T-cell (primary cell): ENCODE data around the gene AAK1. TPM values are rescaled to one million over a fixed set of nuclear protein-coding genes. Genes with fewer than 3 reads are reported as not detected.
"Not testable (repeated sequence)": the region's sequence is repeated elsewhere in the genome, so short reads cannot be mapped to it uniquely, and the experiment has no call there.

ENCODE experiments used
- ATAC-seq, 4 experiments: fragments of 200-7000 bp in 3 of 4; fragments of 150-1000 bp in 1 of 4; cut with Tn5 transposase; replicated peaks in 1 of 4; 1 replicate in 3 of 4; 2 replicates in 1 of 4; pipeline ENCODE4 v1.10.0; 2021; ENCODE audit warnings: moderate library complexity in 3 of 4, mild to moderate bottlenecking in 2 of 4, moderate number of reproducible peaks in 1 of 4
- CTCF ChIA-PET, 2 donors: fragments of 300-600 bp; sonication (Branson Sonifier 250); formaldehyde crosslinking; loops; one replicate each; lab custom pipeline; 2022; ENCODE audit warnings: antibody characterized with exemption in 2 of 2; lab: Charles Lee
- POLR2A ChIA-PET, 2 donors: fragments of 300-600 bp; sonication (Branson Sonifier 250); formaldehyde crosslinking; loops; one replicate each; lab custom pipeline; 2022; ENCODE audit warnings: antibody characterized with exemption in 2 of 2; lab: Charles Lee
- DNase-seq, 35 experiments: peaks; one replicate each; pipeline versions ENCODE4 v3.0.0 to v3.0.0-alpha.2; 2013 to 2023
- H3K27ac ChIP-seq: one replicate; pipeline ENCODE4 v1.5.1; 2013; ENCODE audit warnings: low read length
- H3K27me3 ChIP-seq, 2 experiments: replicated peaks in 1 of 2; 1 replicate in 1 of 2; 2 replicates in 1 of 2; pipeline versions ENCODE4 v1.6.1 to v1.7.0; 2013; ENCODE audit warnings: low read length in 1 of 2, mixed read lengths in 1 of 2; ENCODE audit not compliant: control insufficient read depth in 2 of 2, insufficient read depth in 2 of 2; ENCODE audit errors: extremely low read depth in 1 of 2
- H3K36me3 ChIP-seq, 2 donors: 1 replicate in 1 of 2; 2 replicates in 1 of 2; pipeline versions ENCODE4 v1.6.1 to v1.7.0; 2013; ENCODE audit warnings: low read length in 1 of 2; ENCODE audit not compliant: control insufficient read depth in 2 of 2, insufficient read depth in 1 of 2; ENCODE audit errors: extremely low read depth in 1 of 2
- H3K4me1 ChIP-seq, 2 experiments: 1 replicate in 1 of 2; 2 replicates in 1 of 2; pipeline versions ENCODE4 v1.6.1 to v1.7.0; 2013; ENCODE audit warnings: low read length in 2 of 2, mixed read lengths in 1 of 2; ENCODE audit not compliant: insufficient read depth in 2 of 2, control insufficient read depth in 1 of 2; ENCODE audit errors: extremely low read depth in 1 of 2
- H3K4me3 ChIP-seq, 2 donors: 1 replicate in 1 of 2; 2 replicates in 1 of 2; pipeline versions ENCODE4 v1.5.1 to v1.7.0; 2013; ENCODE audit warnings: mild to moderate bottlenecking in 2 of 2, low read length in 1 of 2, moderate library complexity in 1 of 2; ENCODE audit not compliant: control insufficient read depth in 1 of 2; ENCODE audit errors: extremely low read depth in 1 of 2
- H3K9me3 ChIP-seq: 2 replicates; pipeline ENCODE4 v1.7.0; 2013
- H3K27ac Mint-ChIP-seq, 2 donors: one replicate each; pipeline ENCODE4 v1.8.0; 2020 to 2021; ENCODE audit warnings: mild to moderate bottlenecking in 2 of 2, mixed read lengths in 2 of 2
- H3K27me3 Mint-ChIP-seq, 2 donors: one replicate each; pipeline ENCODE4 v1.8.0; 2021 to 2022; ENCODE audit warnings: mixed read lengths in 2 of 2
- H3K36me3 Mint-ChIP-seq: one replicate; pipeline ENCODE4 v1.8.0; 2021; ENCODE audit warnings: mixed read lengths
- H3K4me1 Mint-ChIP-seq, 3 donors: one replicate each; pipeline ENCODE4 v1.8.0; 2020 to 2022; ENCODE audit warnings: mixed read lengths in 3 of 3, mild to moderate bottlenecking in 1 of 3
- H3K4me3 Mint-ChIP-seq, 3 donors: one replicate each; pipeline ENCODE4 v1.8.0; 2020 to 2022; ENCODE audit warnings: mild to moderate bottlenecking in 3 of 3, mixed read lengths in 3 of 3, moderate library complexity in 3 of 3
- H3K9me3 Mint-ChIP-seq, 3 donors: one replicate each; pipeline ENCODE4 v1.8.0; 2020 to 2022; ENCODE audit warnings: mixed read lengths in 3 of 3
- WGBS: methylation state at CpG from one replicate; pipeline ENCODE4 v1.1.5; 2013; ENCODE audit warnings: missing lambda C conversion rate; ENCODE audit not compliant: insufficient coverage; 5-methylcytosine and 5-hydroxymethylcytosine counted together
- total RNA-seq, 35 experiments: library from RNA in 6 of 35; stranded (reverse) in 6 of 35; fragments of 120-200 nt in 1 of 35; gene quantifications; one replicate each; pipeline versions ENCODE4 v1.2.1 to v1.2.4 and lab custom pipeline; 2013 to 2026

AAK1 gene
- total RNA-seq, 5 donors from 2014 or later (not counting 1 experiment from before 2014, with no cell fraction given), result 170 to 283 (median 177) TPM

- POLR2A ChIA-PET, result interaction anchor here in 1 of 2 donors (1.1 kb wide), 1 partner anchor 67 kb away, joined by 3 read pairs; no protein-coding TSS in a partner anchor
- not testable (repeated sequence) for ATAC-seq, H3K9me3 Mint-ChIP-seq
Measured at GRCh38 chr2:69443673-69444072, 199.9 kb downstream of the AAK1 start.

GRCh38 chr2:69439499-69439898, 204.0 kb downstream of the AAK1 start:
- not testable (repeated sequence) for H3K4me3 ChIP-seq, H3K9me3 ChIP-seq, H3K9me3 Mint-ChIP-seq, ATAC-seq, H3K27ac ChIP-seq, H3K27me3 ChIP-seq, H3K36me3 ChIP-seq, H3K27me3 Mint-ChIP-seq
- ChIA-PET CTCF (interaction anchor here in 1 of 2 donors (0.8 to 1.2 kb wide), 2 partner anchors 20 to 44 kb away, joined by 3 read pairs; no protein-coding TSS in a partner anchor), POLR2A (interaction anchor here in 1 of 2 donors (0.6 kb wide), 1 partner anchor 535 kb away, joined by 3 read pairs; no protein-coding TSS in a partner anchor)
- peak overlapping the region in 2 of 3 donors; percentile 7 to 83 for H3K4me3 Mint-ChIP-seq
- peaks cover 11 to 25% of the 10 kb centered on the region in 2 experiments for H3K4me1 ChIP-seq
- peaks cover 12% of the 10 kb centered on the region for H3K36me3 Mint-ChIP-seq
- no CpG with 5 or more reads among the region's 2 CpGs for WGBS
- H3K27ac Mint-ChIP-seq, result peak overlapping the region; percentile 45 to 52
- H3K4me1 Mint-ChIP-seq, result peaks cover 35 to 38% (median 37%) of the 10 kb centered on the region in 3 donors
- peak in 7 of 35 experiments; percentile 1 to 40 (median 9) for DNase-seq

More at GRCh38 chr2:69443673-69444072, 199.9 kb downstream of the AAK1 start:
- H3K4me1 Mint-ChIP-seq, H3K36me3 ChIP-seq, H3K9me3 ChIP-seq, H3K4me1 ChIP-seq, H3K4me3 Mint-ChIP-seq, H3K27me3 Mint-ChIP-seq, H3K27me3 ChIP-seq, H3K27ac ChIP-seq, CTCF ChIA-PET, DNase-seq, H3K4me3 ChIP-seq, H3K27ac Mint-ChIP-seq: not testable (repeated sequence)
- WGBS, result 94% methylated on average over 2 of the region's 3 CpGs
- peaks cover 25% of the 10 kb centered on the region for H3K36me3 Mint-ChIP-seq

- peak overlapping the region; percentile 95 for H3K27ac ChIP-seq
- DNase-seq (no peak), ATAC-seq (no peak)
- ChIA-PET CTCF (interaction anchor here in 1 of 2 donors (0.6 kb wide), 1 partner anchor 226 kb away, joined by 3 read pairs; no protein-coding TSS in a partner anchor), POLR2A (no interaction called here)
- H3K36me3 ChIP-seq, result no peaks in the 10 kb centered on the region
- WGBS, result no CpG with 5 or more reads among the region's 6 CpGs
- Mint-ChIP-seq H3K4me3 (peak overlapping the region; percentile 50 to 96 (median 83)), H3K9me3 (peaks cover 0 to 5% (median 0%) of the 10 kb centered on the region in 3 donors), H3K27ac (peak overlapping the region; percentile 98 to 99), H3K27me3 (no peaks in the 10 kb centered on the region), H3K4me1 (peaks cover 39 to 44% (median 43%) of the 10 kb centered on the region in 3 donors), H3K36me3 (peaks cover 12% of the 10 kb centered on the region)
- no peak overlapping the region for H3K4me3 ChIP-seq
- H3K27me3 ChIP-seq, result no peaks in the 10 kb centered on the region
- no peaks in the 10 kb centered on the region for H3K9me3 ChIP-seq
- peaks cover 11 to 25% of the 10 kb centered on the region in 2 experiments for H3K4me1 ChIP-seq
Measured at GRCh38 chr2:69438580-69438979, 205.0 kb downstream of the AAK1 start.

GRCh38 chr2:69437751-69438154, 205.8 kb downstream of the AAK1 start:
- WGBS, result 77% methylated on average over 3 of the region's 7 CpGs
- Mint-ChIP-seq H3K36me3 (peaks cover 9% of the 10 kb centered on the region), H3K27me3 (no peaks in the 10 kb centered on the region), H3K27ac (peak overlapping the region; percentile 98 to 99), H3K4me1 (peaks cover 39 to 44% (median 44%) of the 10 kb centered on the region in 3 donors), H3K4me3 (peak overlapping the region; percentile 83 to 97 (median 96)), H3K9me3 (peaks cover 0 to 5% (median 0%) of the 10 kb centered on the region in 3 donors)
- ATAC-seq (peak in 1 of 4 experiments; percentile 2), DNase-seq (no peak)
- POLR2A ChIA-PET, result interaction anchor here (0.5 to 1.8 kb wide), 10 partner anchors 10 to 866 kb away, joined by 3 to 11 read pairs (median 4); no protein-coding TSS in a partner anchor
- no peaks in the 10 kb centered on the region for H3K27me3 ChIP-seq
- H3K4me1 ChIP-seq, result peaks cover 11 to 27% of the 10 kb centered on the region in 2 experiments
- CTCF ChIA-PET, result interaction anchor here (0.5 to 1.9 kb wide), 16 partner anchors 21 to 753 kb away, joined by 3 to 12 read pairs (median 3); partner anchors contain the start of genes C2orf42 (in 1 of the 2) and MXD1 (in 1 of the 2)
- no peaks in the 10 kb centered on the region for H3K36me3 ChIP-seq
- peak overlapping the region; percentile 95 for H3K27ac ChIP-seq
- no peaks in the 10 kb centered on the region for H3K9me3 ChIP-seq
- H3K4me3 ChIP-seq, result peak overlapping the region; percentile 79 to 83

- Mint-ChIP-seq H3K4me3 (peak within 1 kb of the TSS; percentile 83 to 97 (median 96)), H3K4me1 (peaks cover 41 to 44% (median 44%) of the 10 kb centered on the region in 3 donors), H3K27ac (peak within 1 kb of the TSS; percentile 98 to 99), H3K36me3 (peaks cover 9% of the 10 kb centered on the region), H3K27me3 (no peaks in the 10 kb centered on the region), H3K9me3 (peaks cover 0 to 5% (median 0%) of the 10 kb centered on the region in 3 donors)
- DNase-seq (peak; percentile 68 to 94 (median 86)), ATAC-seq (peak; percentile 82 to 86 (median 84))
- ChIA-PET CTCF (interaction anchor here (0.5 to 1.9 kb wide), 22 partner anchors 22 to 754 kb away, joined by 3 to 12 read pairs (median 3); partner anchors contain the start of genes AAK1 (in 1 of the 2), C2orf42 (in 1 of the 2) and MXD1 (in 1 of the 2)), POLR2A (interaction anchor here (0.5 to 1.8 kb wide), 16 partner anchors 11 to 867 kb away, joined by 3 to 11 read pairs (median 4); no protein-coding TSS in a partner anchor)
- peak within 1 kb of the TSS; percentile 79 to 83 for H3K4me3 ChIP-seq
- H3K27ac ChIP-seq, result peak within 1 kb of the TSS; percentile 95
- H3K27me3 ChIP-seq, result no peaks in the 10 kb centered on the region
- WGBS, result 1% methylated on average over 58 of the region's 60 CpGs
- H3K36me3 ChIP-seq, result no peaks in the 10 kb centered on the region
- no peaks in the 10 kb centered on the region for H3K9me3 ChIP-seq
- H3K4me1 ChIP-seq, result peaks cover 11 to 28% of the 10 kb centered on the region in 2 experiments
Measured at GRCh38 chr2:69436938-69437750, 206.4 kb downstream of the AAK1 start, which contains the start of gene NFU1. Gene NFU1 (minus strand): TSS chr2:69437435. CDS start chr2:69437422, 13 bp downstream.
